Right cardiac atrium (tissue), 5 donors: ENCODE results near the gene PLS1. TPM values are rescaled to one million over a fixed set of nuclear protein-coding genes. Genes with fewer than 3 reads are reported as not detected.
A peak's percentile ranks its signal among the peaks of the same experiment; 100 is the strongest.

Experiments
- ATAC-seq, 2 donors: fragments of 200-7000 bp; cut with Tn5 transposase; one replicate each; pipeline versions ENCODE4 v1.8.0 to v1.9.1; 2020; ENCODE audit warnings: moderate library complexity in 2 of 2, mild to moderate bottlenecking in 1 of 2
- DNase-seq, 3 donors: peaks; one replicate each; pipeline ENCODE4 v3.0.0-alpha.2; 2020
- H3K27ac ChIP-seq: one replicate; pipeline ENCODE4 v1.5.1; 2013; ENCODE audit warnings: mild to moderate bottlenecking, low read length, control low read depth, moderate library complexity
- H3K27me3 ChIP-seq: one replicate; pipeline ENCODE4 v1.6.1; 2013; ENCODE audit not compliant: control insufficient read depth, insufficient read depth
- H3K4me1 ChIP-seq: one replicate; pipeline ENCODE4 v1.6.1; 2013; ENCODE audit warnings: low read length; ENCODE audit not compliant: control insufficient read depth, insufficient read depth
- H3K4me3 ChIP-seq: one replicate; pipeline ENCODE4 v1.5.1; 2013; ENCODE audit warnings: low read length, control low read depth
- H3K9me3 ChIP-seq: one replicate; pipeline ENCODE4 v1.6.1; 2013; ENCODE audit warnings: low read length; ENCODE audit not compliant: control insufficient read depth
- WGBS: extraction: QIAGEN DNeasy Blood & Tissue Kit; methylation state at CpG from one replicate; pipeline ENCODE4 v1.1.7; 2013; 5-methylcytosine and 5-hydroxymethylcytosine counted together
- intact Hi-C, 4 donors: fragments of 100-400 bp; cut with DNase I; formaldehyde crosslinking; loops; one replicate each; pipeline versions ENCODE4 v1.11.0 to v1.14.0; 2022 to 2023
- polyA plus RNA-seq: library from polyadenylated mRNA; stranded (reverse); fragments of 200-250 nt; gene quantifications from one replicate; pipeline ENCODE4 v1.2.3, GENCODE V29; 2013
- total RNA-seq, 4 donors: library from RNA; stranded (reverse); fragmentation: NEBNext Ultra II Directional; extraction: Animal tissue kit (Norgen Biotek cat#: 25700); gene quantifications; one replicate each; pipeline ENCODE4 v1.2.1, GENCODE V29; 2021
- donor health status: healthy with polysubstance abuse.
- donor health status: DM: no; HTN: yes; CAD: no.
- donor health status: DM: no; HTN: no; CAD: no.
- donor health status: DM: no; HTN: yes; CAD: no; lungs with severe emphysema.
- donor health status: DM: yes; HTN: yes; CAD: no.

The PLS1 gene
- total and polyA plus RNA-seq, 5 donors = 0.66 to 2.4 (median 1.3) TPM

DNA sequence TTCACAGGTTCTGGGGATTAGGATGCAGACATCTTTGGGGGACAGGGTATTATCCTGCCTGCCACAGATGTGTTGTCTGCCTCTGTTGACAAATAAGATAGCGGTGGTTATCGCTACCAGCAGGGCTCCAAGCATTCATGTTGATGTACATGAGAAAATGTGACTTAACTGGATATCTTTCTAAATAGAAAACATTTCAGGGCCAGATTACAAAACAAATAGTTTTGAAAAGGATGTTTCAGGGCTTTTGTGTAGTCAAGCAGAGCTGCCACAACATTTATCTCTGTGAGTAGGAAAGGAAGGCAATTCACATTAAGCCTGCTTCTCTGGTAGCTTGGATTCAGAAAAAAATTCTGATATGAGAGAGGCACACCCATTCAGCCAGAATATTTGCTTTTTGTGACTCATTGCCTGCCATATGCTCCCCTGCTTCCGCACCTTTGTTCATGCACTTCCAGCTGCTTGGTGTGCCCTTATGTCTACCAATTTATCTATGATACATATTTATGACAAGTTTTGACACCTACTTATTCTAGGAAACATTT lies 22.8 kb downstream of the PLS1 start:
- ATAC-seq (peak in 1 of 2 donors; percentile 40), DNase-seq (no peak)
- intact Hi-C loops = no loop called here
- no peaks in the 10 kb centered on the region for H3K27me3 ChIP-seq
- no peak overlapping the region for H3K27ac ChIP-seq
- WGBS = 87% methylated on average over 3 of the region's 3 CpGs
- H3K4me3 ChIP-seq = no peak overlapping the region
- H3K9me3 ChIP-seq = no peaks in the 10 kb centered on the region
- H3K4me1 ChIP-seq = no peaks in the 10 kb centered on the region

GRCh38 chr3:142622405-142622804 lies 26.2 kb downstream of the PLS1 start:
- no peak for ATAC-seq
- no peak for DNase-seq
- H3K4me3 ChIP-seq = no peak overlapping the region
- intact Hi-C loops = no loop called here
- H3K4me1 ChIP-seq = no peaks in the 10 kb centered on the region
- 87% methylated on average over 2 of the region's 2 CpGs for WGBS
- H3K27me3 ChIP-seq = no peaks in the 10 kb centered on the region
- no peak overlapping the region for H3K27ac ChIP-seq
- H3K9me3 ChIP-seq = no peaks in the 10 kb centered on the region

GRCh38 chr3:142623194-142623593 lies 27.0 kb downstream of the PLS1 start:
- Histone ChIP-seq H3K27me3 (no peaks in the 10 kb centered on the region), H3K9me3 (no peaks in the 10 kb centered on the region), H3K4me1 (no peaks in the 10 kb centered on the region), H3K27ac (no peak overlapping the region), H3K4me3 (no peak overlapping the region)
- intact Hi-C loops = no loop called here
- DNase-seq = no peak
- no peak for ATAC-seq

GRCh38 chr3:142624341-142625152 lies 28.4 kb downstream of the PLS1 start:
- Histone ChIP-seq H3K4me3 (no peak overlapping the region), H3K27ac (no peak overlapping the region), H3K4me1 (no peaks in the 10 kb centered on the region), H3K27me3 (no peaks in the 10 kb centered on the region), H3K9me3 (no peaks in the 10 kb centered on the region)
- ATAC-seq (no peak), DNase-seq (no peak)
- intact Hi-C loops = no loop called here
- 79% methylated on average over 2 of the region's 2 CpGs for WGBS

GRCh38 chr3:142625153-142625440 lies 28.9 kb downstream of the PLS1 start:
- no peak for ATAC-seq
- no peak overlapping the region for H3K4me3 ChIP-seq
- no peaks in the 10 kb centered on the region for H3K9me3 ChIP-seq

GRCh38 chr3:142626971-142627370 lies 30.8 kb downstream of the PLS1 start:
- ATAC-seq = no peak
- no peaks in the 10 kb centered on the region for H3K27me3 ChIP-seq
- no peaks in the 10 kb centered on the region for H3K4me1 ChIP-seq
- intact Hi-C loops = no loop called here
- no peak for DNase-seq
- no peak overlapping the region for H3K4me3 ChIP-seq
- no peak overlapping the region for H3K27ac ChIP-seq
- no peaks in the 10 kb centered on the region for H3K9me3 ChIP-seq

More at GRCh38 chr3:142625153-142625440, 28.9 kb downstream of the PLS1 start:
- no peaks in the 10 kb centered on the region for H3K27me3 ChIP-seq
- WGBS = 92% methylated on average over 2 of the region's 2 CpGs
- H3K27ac ChIP-seq = no peak overlapping the region
- intact Hi-C loops = no loop called here
- H3K4me1 ChIP-seq = no peaks in the 10 kb centered on the region
- DNase-seq = no peak

DNA sequence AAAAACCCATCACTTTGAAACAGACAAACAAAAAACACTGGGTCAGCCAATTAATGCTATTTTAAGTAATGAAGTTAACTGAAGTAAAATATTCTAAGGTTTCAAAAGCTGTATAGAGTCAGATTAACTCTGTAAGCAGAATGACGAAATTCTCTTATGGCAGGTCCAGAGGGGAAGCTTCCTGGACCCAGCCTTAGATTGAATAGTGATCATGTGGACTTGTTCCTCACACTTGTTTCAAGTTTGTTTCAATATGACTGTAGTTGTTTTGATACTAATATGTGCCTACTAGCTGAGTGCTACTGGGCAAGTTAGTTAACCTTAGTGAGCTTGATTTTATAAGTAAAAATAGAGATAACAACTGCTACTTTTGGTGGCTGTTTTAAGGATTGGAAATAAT lies 32.6 kb downstream of the PLS1 start:
- ATAC-seq = no peak
- intact Hi-C loops = no loop called here
- DNase-seq = no peak
- no peaks in the 10 kb centered on the region for H3K27me3 ChIP-seq
- H3K4me3 ChIP-seq = no peak overlapping the region
- H3K27ac ChIP-seq = no peak overlapping the region
- no peaks in the 10 kb centered on the region for H3K9me3 ChIP-seq
- no peaks in the 10 kb centered on the region for H3K4me1 ChIP-seq
- 67% methylated on average over 1 of the region's 1 CpG for WGBS

GRCh38 chr3:142633073-142633472 lies 36.9 kb downstream of the PLS1 start:
- H3K27me3 ChIP-seq = no peaks in the 10 kb centered on the region
- H3K27ac ChIP-seq = no peak overlapping the region
- H3K4me3 ChIP-seq = no peak overlapping the region
- H3K9me3 ChIP-seq = no peaks in the 10 kb centered on the region
- intact Hi-C loops = no loop called here
- 62% methylated on average over 5 of the region's 5 CpGs for WGBS
- DNase-seq = no peak
- H3K4me1 ChIP-seq = no peaks in the 10 kb centered on the region
- no peak for ATAC-seq

GRCh38 chr3:142636050-142636449 lies 39.9 kb downstream of the PLS1 start:
- no peaks in the 10 kb centered on the region for H3K9me3 ChIP-seq
- DNase-seq (no peak), ATAC-seq (no peak)
- H3K27ac ChIP-seq = no peak overlapping the region
- intact Hi-C loops = no loop called here
- H3K4me1 ChIP-seq = no peaks in the 10 kb centered on the region
- no peak overlapping the region for H3K4me3 ChIP-seq
- H3K27me3 ChIP-seq = no peaks in the 10 kb centered on the region

- H3K9me3 ChIP-seq = no peaks in the 10 kb centered on the region
- H3K27ac ChIP-seq = no peak overlapping the region
- ATAC-seq (no peak), DNase-seq (no peak)
- no peak overlapping the region for H3K4me3 ChIP-seq
- intact Hi-C loops = no loop called here
- H3K4me1 ChIP-seq = no peaks in the 10 kb centered on the region
- no peaks in the 10 kb centered on the region for H3K27me3 ChIP-seq
- 87% methylated on average over 6 of the region's 6 CpGs for WGBS
Observed at GRCh38 chr3:142636664-142637063, 40.5 kb downstream of the PLS1 start.

GRCh38 chr3:142638291-142638690 lies 42.1 kb downstream of the PLS1 start:
- H3K4me3 ChIP-seq = no peak overlapping the region
- intact Hi-C loops = no loop called here
- WGBS = 62% methylated on average over 2 of the region's 2 CpGs
- ATAC-seq = no peak
- H3K4me1 ChIP-seq = no peaks in the 10 kb centered on the region
- no peak overlapping the region for H3K27ac ChIP-seq
- H3K27me3 ChIP-seq = no peaks in the 10 kb centered on the region
- no peak for DNase-seq
- no peaks in the 10 kb centered on the region for H3K9me3 ChIP-seq

- Histone ChIP-seq H3K27ac (no peak overlapping the region), H3K27me3 (no peaks in the 10 kb centered on the region), H3K9me3 (no peaks in the 10 kb centered on the region), H3K4me1 (no peaks in the 10 kb centered on the region), H3K4me3 (no peak overlapping the region)
- DNase-seq (no peak), ATAC-seq (no peak)
- 61% methylated on average over 3 of the region's 3 CpGs for WGBS
- intact Hi-C loops = no loop called here
Observed at GRCh38 chr3:142641504-142641903, 45.3 kb downstream of the PLS1 start.
